GM12873 (cell line): ENCODE measurements around the gene TMEM225B.

ENCODE experiments used
- CTCF ChIP-seq: IDR thresholded peaks from 2 replicates; pipeline ENCODE4 v1.5.1; 2012; ENCODE audit warnings: low read depth, mild to moderate bottlenecking, moderate library complexity, low read length, control low read depth; ENCODE audit not compliant: insufficient read depth; ENCODE audit errors: missing control alignments

TMEM225B gene

GRCh38 chr7:99597762-99598501 lies at the start of gene TMEM225B:
Gene TMEM225B, plus strand, starts transcription at chr7:99598267. Its CDS starts 6,122 bp downstream, at chr7:99604389.
- TF ChIP-seq CTCF, result no peak

- no peak for TF ChIP-seq CTCF
These were observed 46.7 kb upstream of the TMEM225B start for GRCh38 chr7:99551334-99551733.

- no peak for TF ChIP-seq CTCF
These were observed 46.2 kb upstream of the TMEM225B start, which contains the start of gene FAM200A for GRCh38 chr7:99551767-99552463. Gene FAM200A, minus strand, starts transcription at chr7:99552114. Its CDS starts 3,707 bp downstream, at chr7:99548407.

- TF ChIP-seq CTCF, result no peak
These were observed 45.0 kb upstream of the TMEM225B start for GRCh38 chr7:99553039-99553438.

GRCh38 chr7:99554939-99555338 lies 43.1 kb upstream of the TMEM225B start:
- TF ChIP-seq CTCF, result no peak

GRCh38 chr7:99557196-99557607 lies 40.9 kb upstream of the TMEM225B start:
- no peak for TF ChIP-seq CTCF

- no peak for TF ChIP-seq CTCF
These were observed 40.1 kb upstream of the TMEM225B start for GRCh38 chr7:99557940-99558305.
